Rectal smooth muscle tissue (tissue), 1 donor: ENCODE data around the gene SLC35D1.
A peak's percentile ranks its signal among the peaks of the same experiment; 100 is the strongest.
"Not testable (repeated sequence)": the region's sequence is repeated elsewhere in the genome, so short reads cannot be mapped to it uniquely, and the experiment has no call there.

ENCODE experiments used
- H3K27ac ChIP-seq: one replicate; pipeline ENCODE4 v1.7.0; 2013; ENCODE audit warnings: low read depth, low read length, inconsistent platforms
- H3K27me3 ChIP-seq: one replicate; pipeline ENCODE4 v1.7.0; 2013; ENCODE audit warnings: low read length; ENCODE audit not compliant: control insufficient read depth, insufficient read depth
- H3K36me3 ChIP-seq: one replicate; pipeline ENCODE4 v1.7.0; 2013; ENCODE audit warnings: low read length; ENCODE audit not compliant: control insufficient read depth, insufficient read depth
- H3K4me1 ChIP-seq: one replicate; pipeline ENCODE4 v1.7.0; 2013; ENCODE audit warnings: low read length; ENCODE audit not compliant: control insufficient read depth, insufficient read depth
- H3K4me3 ChIP-seq: one replicate; pipeline ENCODE4 v1.7.0; 2013; ENCODE audit warnings: low read length
- H3K9ac ChIP-seq: one replicate; pipeline ENCODE4 v1.7.0; 2013; ENCODE audit warnings: low read length

The SLC35D1 gene

GRCh38 chr1:67001682-67002425 lies 52.1 kb downstream of the SLC35D1 start:
- peaks cover 7% of the 10 kb centered on the region for H3K4me1 ChIP-seq

GRCh38 chr1:66999640-67000400 lies 54.1 kb downstream of the SLC35D1 start:
- no peak overlapping the region for H3K4me3 ChIP-seq
- no peak overlapping the region for H3K27ac ChIP-seq
- H3K4me1 ChIP-seq: peaks cover 7% of the 10 kb centered on the region
- peaks cover 4% of the 10 kb centered on the region for H3K36me3 ChIP-seq
- no peak overlapping the region for H3K9ac ChIP-seq
- H3K27me3 ChIP-seq: no peaks in the 10 kb centered on the region

More at GRCh38 chr1:67001682-67002425, 52.1 kb downstream of the SLC35D1 start:
- H3K9ac ChIP-seq: no peak overlapping the region
- peaks cover 6% of the 10 kb centered on the region for H3K36me3 ChIP-seq
- peak overlapping the region; percentile 61 for H3K27ac ChIP-seq
- no peaks in the 10 kb centered on the region for H3K27me3 ChIP-seq
- H3K4me3 ChIP-seq: no peak overlapping the region

GRCh38 chr1:66998972-66999371 lies 55.0 kb downstream of the SLC35D1 start:
- H3K9ac ChIP-seq: no peak overlapping the region
- no peaks in the 10 kb centered on the region for H3K27me3 ChIP-seq
- peaks cover 7% of the 10 kb centered on the region for H3K4me1 ChIP-seq
- H3K36me3 ChIP-seq: peaks cover 4% of the 10 kb centered on the region
- no peak overlapping the region for H3K27ac ChIP-seq
- no peak overlapping the region for H3K4me3 ChIP-seq

GRCh38 chr1:66996018-66996682 lies 57.8 kb downstream of the SLC35D1 start:
- Histone ChIP-seq H3K4me1 (peaks cover 7% of the 10 kb centered on the region), H3K27me3 (no peaks in the 10 kb centered on the region), H3K9ac (no peak overlapping the region), H3K36me3 (peaks cover 3% of the 10 kb centered on the region), H3K4me3 (no peak overlapping the region), H3K27ac (no peak overlapping the region)

GRCh38 chr1:66993076-66993475 lies 60.9 kb downstream of the SLC35D1 start:
- no peaks in the 10 kb centered on the region for H3K4me1 ChIP-seq
- H3K27ac ChIP-seq: no peak overlapping the region
- H3K4me3 ChIP-seq: no peak overlapping the region
- no peak overlapping the region for H3K9ac ChIP-seq
- peaks cover 3% of the 10 kb centered on the region for H3K36me3 ChIP-seq
- H3K27me3 ChIP-seq: no peaks in the 10 kb centered on the region

GRCh38 chr1:66985835-66986234 lies 68.1 kb downstream of the SLC35D1 start:
- Histone ChIP-seq H3K27me3 (no peaks in the 10 kb centered on the region), H3K27ac (no peak overlapping the region), H3K4me3 (no peak overlapping the region), H3K36me3 (peaks cover 4% of the 10 kb centered on the region), H3K9ac (no peak overlapping the region), H3K4me1 (peaks cover 2% of the 10 kb centered on the region)

GRCh38 chr1:66984491-66984890 lies 69.5 kb downstream of the SLC35D1 start:
- Histone ChIP-seq H3K4me1 (peaks cover 5% of the 10 kb centered on the region), H3K27ac (no peak overlapping the region), H3K4me3 (no peak overlapping the region), H3K27me3 (no peaks in the 10 kb centered on the region), H3K36me3 (peaks cover 4% of the 10 kb centered on the region), H3K9ac (no peak overlapping the region)

- H3K27ac ChIP-seq: no peak overlapping the region
- H3K4me3 ChIP-seq: no peak overlapping the region
- H3K4me1 ChIP-seq: peaks cover 5% of the 10 kb centered on the region
- H3K27me3 ChIP-seq: no peaks in the 10 kb centered on the region
- H3K9ac ChIP-seq: no peak overlapping the region
- peaks cover 4% of the 10 kb centered on the region for H3K36me3 ChIP-seq
Measured at GRCh38 chr1:66982561-66983260, 71.2 kb downstream of the SLC35D1 start.

- Histone ChIP-seq H3K4me1 (peaks cover 5% of the 10 kb centered on the region), H3K4me3 (peak overlapping the region; percentile 22), H3K36me3 (peaks cover 9% of the 10 kb centered on the region), H3K27ac (peak overlapping the region; percentile 60), H3K27me3 (no peaks in the 10 kb centered on the region), H3K9ac (no peak overlapping the region)
Measured at GRCh38 chr1:66981679-66982078, 72.3 kb downstream of the SLC35D1 start.

- peaks cover 5% of the 10 kb centered on the region for H3K4me1 ChIP-seq
- no peak overlapping the region for H3K9ac ChIP-seq
- no peak overlapping the region for H3K4me3 ChIP-seq
- peak overlapping the region; percentile 60 for H3K27ac ChIP-seq
- H3K27me3 ChIP-seq: no peaks in the 10 kb centered on the region
- peaks cover 7% of the 10 kb centered on the region for H3K36me3 ChIP-seq
Measured at GRCh38 chr1:66980745-66981367, 73.1 kb downstream of the SLC35D1 start.

- H3K4me3 ChIP-seq, H3K9ac ChIP-seq, H3K27ac ChIP-seq, H3K27me3 ChIP-seq, H3K4me1 ChIP-seq: not testable (repeated sequence)
- peaks cover 11% of the 10 kb centered on the region for H3K36me3 ChIP-seq
Measured at GRCh38 chr1:66979621-66980020, 74.3 kb downstream of the SLC35D1 start.

- Histone ChIP-seq H3K9ac (no peak overlapping the region), H3K27ac (no peak overlapping the region), H3K4me3 (no peak overlapping the region), H3K27me3 (no peaks in the 10 kb centered on the region), H3K4me1 (peaks cover 5% of the 10 kb centered on the region), H3K36me3 (peaks cover 9% of the 10 kb centered on the region)
Measured at GRCh38 chr1:66978201-66978600, 75.7 kb downstream of the SLC35D1 start.
